SK-N-SH (cell line): ENCODE data around the gene SPEM1. TPM values are rescaled to one million over a fixed set of nuclear protein-coding genes. Genes with fewer than 3 reads are reported as not detected.

Experiments used
- CTCF ChIA-PET: fragments of 300-600, 350-600 bp; formaldehyde crosslinking; extraction: SDS; loops from one replicate; lab custom pipeline; 2021; lab: Yijun Ruan, JAX
- POLR2A ChIA-PET: fragments of 350-600 bp; sonication (Branson Sonifier 250); formaldehyde crosslinking; extraction: SDS; loops from one replicate; lab custom pipeline; 2020; ENCODE audit warnings: antibody characterized with exemption, inconsistent platforms; lab: Yijun Ruan, JAX
- DNase-seq: peaks from one replicate; pipeline ENCODE4 v3.0.0; 2012
- H2AFZ ChIP-seq: fragments of 200-600 bp; sonication (generic); 2 replicates; pipeline ENCODE4 v1.8.1; 2016; ENCODE audit warnings: antibody characterized with exemption, mild to moderate bottlenecking, low read depth
- H3F3A ChIP-seq: fragments of 200-600 bp; sonication (generic); replicated peaks from 2 replicates; pipeline ENCODE3; 2016; ENCODE audit warnings: antibody characterized with exemption, mild to moderate bottlenecking; ENCODE audit not compliant: insufficient read depth
- H3K27ac ChIP-seq, 2 experiments: fragments of 200-500 bp in 1 of 2; fragments of 200-600 bp in 1 of 2; sonication (Bioruptor generic) in 1 of 2; sonication (generic), shearing (Covaris generic) in 1 of 2; 2 replicates each; pipeline versions ENCODE4 v1.5.1 to v1.6.1; 2014 to 2016; ENCODE audit warnings: low read depth in 2 of 2, inconsistent platforms in 1 of 2, low read length in 1 of 2, mild to moderate bottlenecking in 1 of 2, mixed read lengths in 1 of 2
- H3K27me3 ChIP-seq: fragments of 200-600 bp; sonication (generic), shearing (Covaris generic); 2 replicates; pipeline ENCODE4 v1.6.1; 2016; ENCODE audit warnings: mixed run types; ENCODE audit not compliant: insufficient read depth
- H3K36me3 ChIP-seq, 2 experiments: fragments of 200-500 bp in 1 of 2; fragments of 200-600 bp in 1 of 2; sonication (Bioruptor generic) in 1 of 2; sonication (generic) in 1 of 2; replicated peaks in 1 of 2; 2 replicates each; pipeline versions ENCODE3 to v1.5.1; 2014 to 2016; ENCODE audit warnings: low read length in 1 of 2, mild to moderate bottlenecking in 1 of 2; ENCODE audit not compliant: insufficient read depth in 2 of 2, control insufficient read depth in 1 of 2
- H3K4me1 ChIP-seq, 2 experiments: fragments of 200-500 bp in 1 of 2; fragments of 200-600 bp in 1 of 2; sonication (Bioruptor generic) in 1 of 2; sonication (generic), shearing (Covaris generic) in 1 of 2; 2 replicates each; pipeline versions ENCODE4 v1.5.1 to v1.6.1; 2014 to 2016; ENCODE audit warnings: low read depth in 1 of 2, low read length in 1 of 2, mixed run types in 1 of 2; ENCODE audit not compliant: insufficient read depth in 2 of 2, control insufficient read depth in 1 of 2
- H3K4me2 ChIP-seq: fragments of 200-600 bp; sonication (generic), shearing (Covaris generic); 2 replicates; pipeline ENCODE4 v1.6.1; 2017; ENCODE audit warnings: mixed run types
- H3K4me3 ChIP-seq, 2 experiments: fragments of 200-500 bp in 1 of 2; fragments of 200-600 bp in 1 of 2; sonication (Bioruptor generic) in 1 of 2; sonication (generic), shearing (Covaris generic) in 1 of 2; 2 replicates each; pipeline versions ENCODE4 v1.5.1 to v1.8.1; 2014 to 2016; ENCODE audit warnings: low read depth in 2 of 2, inconsistent platforms in 1 of 2, low read length in 1 of 2, mild to moderate bottlenecking in 1 of 2, mixed read lengths in 1 of 2, moderate library complexity in 1 of 2
- H3K79me2 ChIP-seq: fragments of 200-600 bp; sonication (generic); 2 replicates; pipeline ENCODE4 v1.8.1; 2017; ENCODE audit warnings: mild to moderate bottlenecking; ENCODE audit not compliant: insufficient read depth
- H3K9ac ChIP-seq: fragments of 200-600 bp; sonication (generic); 2 replicates; pipeline ENCODE4 v1.6.1; 2017; ENCODE audit warnings: mixed run types
- H3K9me2 ChIP-seq: fragments of 200-600 bp; sonication (generic); 2 replicates; pipeline ENCODE4 v1.6.1; 2017; ENCODE audit warnings: mixed run types
- H3K9me3 ChIP-seq: fragments of 200-600 bp; sonication (generic); 2 replicates; pipeline ENCODE4 v1.6.1; 2017; ENCODE audit warnings: mixed run types, mild to moderate bottlenecking, moderate library complexity
- H4K20me1 ChIP-seq: fragments of 200-600 bp; sonication (generic); 2 replicates; pipeline ENCODE4 v1.6.1; 2017; ENCODE audit warnings: mild to moderate bottlenecking, mixed run types; ENCODE audit not compliant: insufficient read depth
- CTCF ChIP-seq: fragments of 200-600 bp; sonication (generic); IDR thresholded peaks from 2 replicates; pipeline ENCODE4 v1.6.1; 2017; ENCODE audit warnings: antibody characterized with exemption, mild to moderate bottlenecking, moderate library complexity
- EZH2phosphoT487 ChIP-seq: fragments of 200-600 bp; sonication (generic); IDR thresholded peaks from 2 replicates; pipeline ENCODE4 v1.6.1; 2017; ENCODE audit warnings: low read depth, mixed run types, mild to moderate bottlenecking, antibody characterized with exemption, moderate library complexity, borderline replicate concordance
- FOXJ3 ChIP-seq: sonication (generic); formaldehyde crosslinking; IDR thresholded peaks from 2 replicates; pipeline ENCODE4 v1.5.1; 2020; ENCODE audit warnings: mild to moderate bottlenecking, missing genetic modification reagents
- FOXM1 ChIP-seq: IDR thresholded peaks from 2 replicates; pipeline ENCODE4 v1.4.0; 2012; ENCODE audit warnings: low read depth, mild to moderate bottlenecking
- JUND ChIP-seq: IDR thresholded peaks from 2 replicates; pipeline ENCODE4 v1.4.0; 2012
- MEF2A ChIP-seq: IDR thresholded peaks from 2 replicates; pipeline ENCODE4 v1.4.0; 2012; ENCODE audit warnings: low read depth, borderline replicate concordance
- NFIC ChIP-seq: IDR thresholded peaks from 2 replicates; pipeline ENCODE4 v1.4.0; 2012; ENCODE audit warnings: borderline replicate concordance
- NRF1 ChIP-seq: IDR thresholded peaks from 2 replicates; pipeline ENCODE4 v1.6.1; 2012; ENCODE audit warnings: low read depth, mild to moderate bottlenecking, low read length
- RAD21 ChIP-seq: IDR thresholded peaks from 2 replicates; pipeline ENCODE4 v1.6.1; 2012; ENCODE audit warnings: mild to moderate bottlenecking, low read length
- RCOR1 ChIP-seq: fragments of 150-350 bp; IDR thresholded peaks from 2 replicates; pipeline ENCODE4 v1.6.1; 2017; ENCODE audit warnings: antibody characterized with exemption, low read length
- REST ChIP-seq: IDR thresholded peaks from 2 replicates; pipeline ENCODE4 v1.6.1; 2012; ENCODE audit warnings: mild to moderate bottlenecking, low read depth, low read length, moderate library complexity
- RXRA ChIP-seq: IDR thresholded peaks from 2 replicates; pipeline ENCODE4 v1.4.0; 2012; ENCODE audit warnings: low read depth, mild to moderate bottlenecking, borderline replicate concordance
- TEAD4 ChIP-seq: IDR thresholded peaks from 2 replicates; pipeline ENCODE4 v1.4.0; 2012; ENCODE audit warnings: mild to moderate bottlenecking, borderline replicate concordance; ENCODE audit not compliant: insufficient read depth
- USF1 ChIP-seq: IDR thresholded peaks from 2 replicates; pipeline ENCODE4 v1.4.0; 2012; ENCODE audit warnings: low read depth, borderline replicate concordance
- WGBS: methylation state at CpG from one replicate; pipeline ENCODE4 v1.1.6; 2017; ENCODE audit warnings: low lambda C conversion rate; 5-methylcytosine and 5-hydroxymethylcytosine counted together
- polyA plus RNA-seq, 3 experiments: library from polyadenylated mRNA; depleted of rRNA; stranded (reverse); fragments of >200 nt; gene quantifications; 2 replicates each; pipeline ENCODE4 v1.2.3, GENCODE V29; 2012

SPEM1 gene
- polyA plus RNA-seq, 1 of the 3 experiments (the other 2 are of a cell fraction), result not detected

GRCh38 chr17:7389924-7390910 is 29.9 kb upstream of the SPEM1 start:
- Histone ChIP-seq H3K9me2 (no peaks in the 10 kb centered on the region), H3K4me2 (no peak overlapping the region), H3K36me3 (peaks cover 18 to 34% of the 10 kb centered on the region in 2 experiments), H3K9me3 (no peaks in the 10 kb centered on the region), H3K79me2 (peaks cover 21% of the 10 kb centered on the region; the same call in 1 of the 2 replicates)
- CTCF ChIA-PET, result interaction anchor here (1.2 to 2.5 kb wide), 8 partner anchors 10 to 124 kb away, joined by 3 to 13 read pairs (median 4); partner anchors contain the start of genes TMEM95 and TNK1
- DNase-seq, result no peak
- 92% methylated on average over 11 of the region's 19 CpGs for WGBS
- no peak for TF ChIP-seq REST
- TF ChIP-seq RAD21, result no peak
- no peak for TF ChIP-seq FOXM1
- no peak for TF ChIP-seq EZH2phosphoT487
- no peak for TF ChIP-seq MEF2A
- TF ChIP-seq USF1, result no peak
- no peak for TF ChIP-seq RCOR1
- TF ChIP-seq, all 33 proteins: peak for 0
- Histone ChIP-seq H3K27me3 (no peaks in the 10 kb centered on the region), H3F3A (peaks cover 11% of the 10 kb centered on the region), H3K4me3 (no peak overlapping the region), H4K20me1 (no peaks in the 10 kb centered on the region), H3K9ac (no peak overlapping the region), H2AFZ (no peak overlapping the region), H3K4me1 (peaks cover 0 to 8% of the 10 kb centered on the region in 2 experiments; a peak in 1 of 4 replicates), H3K27ac (no peak overlapping the region)
- POLR2A ChIA-PET, result no interaction called here

- H3K4me2 ChIP-seq, result no peak overlapping the region
- 91% methylated on average over 2 of the region's 2 CpGs for WGBS
- no peaks in the 10 kb centered on the region for H3K9me3 ChIP-seq
- H3K36me3 ChIP-seq, result peaks cover 18 to 34% of the 10 kb centered on the region in 2 experiments
- no peak overlapping the region for H2AFZ ChIP-seq
- DNase-seq, result no peak
- H3K4me3 ChIP-seq, result no peak overlapping the region
- peaks cover 0 to 9% of the 10 kb centered on the region in 2 experiments; a peak in 1 of 4 replicates for H3K4me1 ChIP-seq
- peaks cover 13% of the 10 kb centered on the region for H3F3A ChIP-seq
- no peaks in the 10 kb centered on the region for H4K20me1 ChIP-seq
- no peak overlapping the region for H3K27ac ChIP-seq
- CTCF ChIA-PET, result interaction anchor here (1.2 to 2.5 kb wide), 3 partner anchors 36 to 95 kb away, joined by 3 to 13 read pairs (median 5); partner anchors contain the start of gene TMEM95
- H3K9ac ChIP-seq, result no peak overlapping the region
- no peaks in the 10 kb centered on the region for H3K9me2 ChIP-seq
- POLR2A ChIA-PET, result no interaction called here
- TF ChIP-seq TEAD4, result no peak
- no peak for TF ChIP-seq NFIC
- TF ChIP-seq RXRA, result no peak
- TF ChIP-seq CTCF, result no peak
- no peak for TF ChIP-seq FOXJ3 (CRISPR knock-in tag)
- TF ChIP-seq USF1, result no peak
- no peak for TF ChIP-seq JUND
- no peak for TF ChIP-seq NRF1
- no peaks in the 10 kb centered on the region for H3K27me3 ChIP-seq
- H3K79me2 ChIP-seq, result peaks cover 22% of the 10 kb centered on the region; the same call in 1 of the 2 replicates
Observed at GRCh38 chr17:7391307-7391706, 28.8 kb upstream of the SPEM1 start.
